ENCODE results near the gene CCBE1.
"Not testable (repeated sequence)": the region's sequence is repeated elsewhere in the genome, so short reads cannot be mapped to it uniquely, and the experiment has no call there.

CCBE1 gene

GRCh38 chr18:59675346-59675745 lies 21.9 kb downstream of the CCBE1 start:
- no peak for DNase-seq

- no peak for DNase-seq
These were observed 22.3 kb downstream of the CCBE1 start for GRCh38 chr18:59674903-59675270.

- no peak for DNase-seq
These were observed 22.9 kb downstream of the CCBE1 start for GRCh38 chr18:59674186-59674902.

GRCh38 chr18:59672235-59672711 lies 24.9 kb downstream of the CCBE1 start:
- no peak for DNase-seq

GRCh38 chr18:59671551-59671950 lies 25.7 kb downstream of the CCBE1 start:
- no peak for DNase-seq

- no peak for DNase-seq
These were observed 27.2 kb downstream of the CCBE1 start for GRCh38 chr18:59669872-59670657.

- DNase-seq, result no peak
These were observed 29.7 kb downstream of the CCBE1 start for GRCh38 chr18:59667488-59667887.

- not testable (repeated sequence) for DNase-seq
These were observed 31.2 kb downstream of the CCBE1 start for GRCh38 chr18:59666007-59666402.

- no peak for DNase-seq
These were observed 31.9 kb downstream of the CCBE1 start for GRCh38 chr18:59665057-59666006.

GRCh38 chr18:59664329-59664728 lies 32.9 kb downstream of the CCBE1 start:
- DNase-seq, result no peak

GRCh38 chr18:59663096-59663495 lies 34.1 kb downstream of the CCBE1 start:
- DNase-seq, result no peak

- no peak for DNase-seq
These were observed 35.1 kb downstream of the CCBE1 start for GRCh38 chr18:59661891-59662701.

GRCh38 chr18:59660786-59661743 lies 36.2 kb downstream of the CCBE1 start:
- no peak for DNase-seq

GRCh38 chr18:59660366-59660765 lies 36.9 kb downstream of the CCBE1 start:
- DNase-seq, result no peak

- DNase-seq, result no peak
These were observed 37.6 kb downstream of the CCBE1 start for GRCh38 chr18:59659508-59660170.

GRCh38 chr18:59658941-59659340 lies 38.3 kb downstream of the CCBE1 start:
- no peak for DNase-seq

GRCh38 chr18:59657012-59657411 lies 40.2 kb downstream of the CCBE1 start:
- no peak for DNase-seq

- DNase-seq, result no peak
These were observed 40.8 kb downstream of the CCBE1 start for GRCh38 chr18:59656373-59656887.

GRCh38 chr18:59655676-59656075 lies 41.5 kb downstream of the CCBE1 start:
- no peak for DNase-seq

GRCh38 chr18:59651071-59651470 lies 46.2 kb downstream of the CCBE1 start:
- no peak for DNase-seq
